Mesendoderm (in vitro differentiated cells): ENCODE measurements around the gene MAPRE2.

Source experiments
- DNase-seq: peaks from one replicate; pipeline ENCODE4 v3.0.0; 2013
- H2AK5ac ChIP-seq: 2 replicates; pipeline ENCODE4 v1.6.1; 2013; ENCODE audit warnings: low read length, inconsistent platforms
- H2BK120ac ChIP-seq: 2 replicates; pipeline ENCODE4 v1.6.1; 2013; ENCODE audit warnings: low read depth, mild to moderate bottlenecking, low read length, moderate library complexity, mixed read lengths
- H2BK15ac ChIP-seq: replicated peaks from 2 replicates; pipeline ENCODE4 v1.6.1; 2013; ENCODE audit warnings: low read depth, mild to moderate bottlenecking, moderate library complexity
- H2BK5ac ChIP-seq: 2 replicates; pipeline ENCODE4 v1.6.1; 2013; ENCODE audit warnings: low read length, inconsistent platforms
- H3K18ac ChIP-seq: 2 replicates; pipeline ENCODE4 v1.6.1; 2013; ENCODE audit warnings: mild to moderate bottlenecking, low read length, mixed read lengths
- H3K23ac ChIP-seq: one replicate; pipeline ENCODE4 v1.6.1; 2013; ENCODE audit warnings: low read length
- H3K27ac ChIP-seq: 2 replicates; pipeline ENCODE4 v1.5.1; 2013; ENCODE audit warnings: low read depth, mild to moderate bottlenecking, inconsistent platforms, low read length, moderate library complexity
- H3K27me3 ChIP-seq: 2 replicates; pipeline ENCODE4 v1.6.1; 2013; ENCODE audit warnings: low read length, control low read depth, mild to moderate bottlenecking, inconsistent platforms; ENCODE audit not compliant: insufficient read depth, poor library complexity
- H3K36me3 ChIP-seq: 2 replicates; pipeline ENCODE4 v1.6.1; 2013; ENCODE audit warnings: low read length, inconsistent platforms; ENCODE audit not compliant: control insufficient read depth, insufficient read depth
- H3K4ac ChIP-seq: one replicate; pipeline ENCODE4 v1.6.1; 2013; ENCODE audit warnings: low read depth, mild to moderate bottlenecking, low read length, moderate library complexity
- H3K4me1 ChIP-seq: 2 replicates; pipeline ENCODE4 v1.6.1; 2013; ENCODE audit warnings: low read depth, low read length, inconsistent platforms; ENCODE audit not compliant: control insufficient read depth
- H3K4me2 ChIP-seq: 2 replicates; pipeline ENCODE4 v1.6.1; 2013; ENCODE audit warnings: low read length
- H3K4me3 ChIP-seq: 2 replicates; pipeline ENCODE4 v1.5.1; 2013; ENCODE audit warnings: mild to moderate bottlenecking, low read length
- H3K56ac ChIP-seq: one replicate; pipeline ENCODE4 v1.6.1; 2013; ENCODE audit warnings: low read length
- H3K79me1 ChIP-seq: 2 replicates; pipeline ENCODE4 v1.6.1; 2013; ENCODE audit warnings: low read length, inconsistent platforms
- H3K79me2 ChIP-seq: 2 replicates; pipeline ENCODE4 v1.6.1; 2013; ENCODE audit warnings: mild to moderate bottlenecking, low read length; ENCODE audit not compliant: control insufficient read depth, insufficient read depth
- H3K9ac ChIP-seq: 2 replicates; pipeline ENCODE4 v1.6.1; 2013; ENCODE audit warnings: low read length, inconsistent platforms
- H4K5ac ChIP-seq: one replicate; pipeline ENCODE4 v1.6.1; 2013; ENCODE audit warnings: low read length
- H4K8ac ChIP-seq: one replicate; pipeline ENCODE4 v1.6.1; 2013; ENCODE audit warnings: low read depth, mild to moderate bottlenecking, control low read depth, low read length, moderate library complexity
- WGBS: extraction: QIAGEN DNeasy Blood & Tissue Kit; methylation state at CpG from one replicate; pipeline ENCODE4 v1.1.7; 2013; ENCODE audit warnings: low lambda C conversion rate, missing lambda C conversion rate; ENCODE audit not compliant: insufficient coverage; ENCODE audit errors: extremely low coverage; 5-methylcytosine and 5-hydroxymethylcytosine counted together

Gene MAPRE2

DNA sequence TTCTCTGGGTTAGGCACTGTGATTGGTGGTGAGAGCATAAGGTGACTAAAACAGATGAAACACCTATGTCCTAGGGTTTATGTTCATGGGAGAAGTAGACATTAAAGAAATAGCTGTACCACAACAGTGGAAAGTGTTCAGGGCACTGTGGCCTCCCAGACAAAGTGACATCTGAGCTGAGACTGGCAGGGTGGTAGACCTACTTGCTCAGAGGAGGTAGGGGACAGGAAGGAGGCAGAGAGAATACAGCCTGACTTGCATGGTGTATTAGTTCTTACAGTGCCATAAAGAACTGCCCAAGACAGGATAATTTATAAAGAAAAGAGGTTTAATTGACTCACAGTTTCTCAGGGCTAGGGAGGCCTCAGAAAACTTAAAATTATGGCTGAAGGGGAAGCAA is 82.6 kb downstream of the MAPRE2 start:
- H3K9ac ChIP-seq = no peak overlapping the region
- H2AK5ac ChIP-seq = no peak overlapping the region
- H3K36me3 ChIP-seq = no peaks in the 10 kb centered on the region
- H3K4me2 ChIP-seq = no peak overlapping the region
- H3K18ac ChIP-seq = no peak overlapping the region
- H3K79me2 ChIP-seq = no peaks in the 10 kb centered on the region
- no peak overlapping the region for H2BK5ac ChIP-seq
- H3K27me3 ChIP-seq = no peaks in the 10 kb centered on the region
- no peak overlapping the region for H4K5ac ChIP-seq
- H3K4me1 ChIP-seq = no peaks in the 10 kb centered on the region
- H3K23ac ChIP-seq = no peak overlapping the region
- no peak overlapping the region for H4K8ac ChIP-seq
- no peak overlapping the region for H2BK15ac ChIP-seq
- no peak overlapping the region for H3K4ac ChIP-seq
- no peak for DNase-seq
- H3K79me1 ChIP-seq = no peaks in the 10 kb centered on the region
- H3K4me3 ChIP-seq = no peak overlapping the region
- no peak overlapping the region for H3K27ac ChIP-seq
- H3K56ac ChIP-seq = no peak overlapping the region
- H2BK120ac ChIP-seq = no peak overlapping the region

DNA sequence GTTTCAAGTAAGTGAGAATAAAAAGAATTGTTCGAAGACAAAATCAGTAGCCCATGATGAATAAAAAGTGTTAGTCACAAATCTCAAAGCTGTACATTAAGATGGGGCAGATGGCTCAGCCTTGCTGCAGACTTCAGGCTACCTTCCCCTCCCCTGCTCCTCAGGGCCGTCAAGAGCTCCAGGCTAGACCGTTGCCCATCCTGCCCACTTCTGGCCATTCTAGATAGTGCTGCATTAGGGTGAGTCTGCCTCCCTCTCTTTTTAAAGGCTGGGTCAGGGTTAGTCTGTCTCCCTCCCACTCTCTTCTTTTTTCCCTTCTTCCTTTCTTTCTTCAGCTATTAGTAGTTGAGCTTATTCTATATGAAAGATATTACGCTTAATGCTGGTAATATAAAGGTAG is 86.0 kb downstream of the MAPRE2 start:
- Histone ChIP-seq H3K4me3 (no peak overlapping the region), H3K4me1 (no peaks in the 10 kb centered on the region), H3K27ac (no peak overlapping the region), H2BK120ac (no peak overlapping the region), H3K23ac (no peak overlapping the region), H3K4ac (no peak overlapping the region), H2AK5ac (no peak overlapping the region), H3K36me3 (no peaks in the 10 kb centered on the region), H4K8ac (no peak overlapping the region), H3K27me3 (no peaks in the 10 kb centered on the region), H4K5ac (no peak overlapping the region), H3K4me2 (no peak overlapping the region), H3K18ac (no peak overlapping the region), H2BK15ac (no peak overlapping the region), H3K79me2 (no peaks in the 10 kb centered on the region), H3K79me1 (no peaks in the 10 kb centered on the region), H3K56ac (no peak overlapping the region), H2BK5ac (no peak overlapping the region), H3K9ac (no peak overlapping the region)
- DNase-seq = peak; percentile 80
- WGBS = no CpG with 5 or more reads among the region's 4 CpGs

- DNase-seq = no peak
- H2BK15ac ChIP-seq = no peak overlapping the region
- H3K36me3 ChIP-seq = no peaks in the 10 kb centered on the region
- H4K5ac ChIP-seq = no peak overlapping the region
- H2AK5ac ChIP-seq = no peak overlapping the region
- no CpG with 5 or more reads among the region's 7 CpGs for WGBS
- no peak overlapping the region for H3K18ac ChIP-seq
- no peak overlapping the region for H3K4me3 ChIP-seq
- H3K23ac ChIP-seq = no peak overlapping the region
- no peak overlapping the region for H3K4ac ChIP-seq
- H3K56ac ChIP-seq = no peak overlapping the region
- H2BK120ac ChIP-seq = no peak overlapping the region
- no peaks in the 10 kb centered on the region for H3K4me1 ChIP-seq
- H3K9ac ChIP-seq = no peak overlapping the region
- no peaks in the 10 kb centered on the region for H3K79me1 ChIP-seq
- no peak overlapping the region for H2BK5ac ChIP-seq
- no peaks in the 10 kb centered on the region for H3K27me3 ChIP-seq
- no peaks in the 10 kb centered on the region for H3K79me2 ChIP-seq
- no peak overlapping the region for H3K4me2 ChIP-seq
- no peak overlapping the region for H3K27ac ChIP-seq
- no peak overlapping the region for H4K8ac ChIP-seq
Observed at GRCh38 chr18:35128675-35129074, 87.5 kb downstream of the MAPRE2 start.

DNA sequence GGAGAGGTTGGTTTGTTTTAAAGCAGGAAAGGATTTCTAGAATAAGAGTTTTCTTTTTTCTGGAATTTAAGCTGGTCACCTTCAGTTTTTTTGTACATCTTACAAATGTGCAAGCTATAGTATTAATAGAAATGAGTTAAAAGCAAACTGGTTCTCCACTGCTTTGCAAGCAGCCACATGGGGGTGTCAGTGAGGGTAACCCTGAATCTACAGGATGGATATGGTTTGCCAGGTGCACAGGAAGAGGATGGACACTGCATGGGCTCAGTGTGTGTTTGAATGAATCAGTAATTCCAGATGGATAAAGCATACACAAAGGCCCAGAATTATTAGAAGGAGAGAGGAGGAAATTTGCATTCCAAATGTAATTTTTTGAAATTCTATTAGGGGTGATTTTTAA is 89.0 kb downstream of the MAPRE2 start:
- Histone ChIP-seq H3K4me3 (no peak overlapping the region), H3K56ac (no peak overlapping the region), H2AK5ac (no peak overlapping the region), H4K8ac (no peak overlapping the region), H3K23ac (no peak overlapping the region), H4K5ac (no peak overlapping the region), H3K79me2 (no peaks in the 10 kb centered on the region), H3K27me3 (no peaks in the 10 kb centered on the region), H2BK15ac (no peak overlapping the region), H3K4me2 (no peak overlapping the region), H3K36me3 (no peaks in the 10 kb centered on the region), H3K27ac (no peak overlapping the region), H3K4ac (no peak overlapping the region), H2BK120ac (no peak overlapping the region), H3K4me1 (no peaks in the 10 kb centered on the region), H3K79me1 (no peaks in the 10 kb centered on the region), H3K18ac (no peak overlapping the region), H3K9ac (no peak overlapping the region), H2BK5ac (no peak overlapping the region)
- no peak for DNase-seq

GRCh38 chr18:35131387-35132020 is 90.3 kb downstream of the MAPRE2 start:
- Histone ChIP-seq H3K4me3 (no peak overlapping the region), H3K9ac (no peak overlapping the region), H3K4me1 (no peaks in the 10 kb centered on the region), H3K27me3 (no peaks in the 10 kb centered on the region), H4K5ac (no peak overlapping the region), H4K8ac (no peak overlapping the region), H3K4me2 (no peak overlapping the region), H3K36me3 (no peaks in the 10 kb centered on the region), H2BK5ac (no peak overlapping the region), H3K23ac (no peak overlapping the region), H3K79me2 (no peaks in the 10 kb centered on the region), H2BK120ac (no peak overlapping the region), H3K18ac (no peak overlapping the region), H3K27ac (no peak overlapping the region), H3K4ac (no peak overlapping the region), H2BK15ac (no peak overlapping the region), H3K79me1 (no peaks in the 10 kb centered on the region), H2AK5ac (no peak overlapping the region), H3K56ac (no peak overlapping the region)
- WGBS = no CpG with 5 or more reads among the region's 8 CpGs
- DNase-seq = no peak
